ENCODE results near the gene ACSS2.

The ACSS2 gene

GRCh38 chr20:34848597-34848996 is 27.8 kb upstream of the ACSS2 start:
- H3K27me3 Mint-ChIP-seq (ENCODE audit: low read depth, poor library complexity), result peaks cover 1% of the 10 kb centered on the region
- no peaks in the 10 kb centered on the region for H3K9me3 Mint-ChIP-seq
- no peak for TF ChIP-seq CTCF (IDR thresholded peaks at IDR 0.05)

GRCh38 chr20:34849778-34850177 is 26.6 kb upstream of the ACSS2 start:
- H3K27ac Mint-ChIP-seq, result no peak overlapping the region
- peaks cover 23% of the 10 kb centered on the region for H3K36me3 Mint-ChIP-seq (ENCODE audit: low read depth)
- no peaks in the 10 kb centered on the region for H3K9me3 Mint-ChIP-seq
- no peaks in the 10 kb centered on the region for H3K4me1 Mint-ChIP-seq
- TF ChIP-seq CTCF (IDR thresholded peaks at IDR 0.05), result no peak
- DNase-seq, result no peak
- H3K27me3 Mint-ChIP-seq (ENCODE audit: low read depth, poor library complexity), result no peaks in the 10 kb centered on the region
- H3K4me3 Mint-ChIP-seq, result no peak overlapping the region

More at GRCh38 chr20:34848597-34848996, 27.8 kb upstream of the ACSS2 start:
- no peak overlapping the region for H3K4me3 Mint-ChIP-seq
- peaks cover 23% of the 10 kb centered on the region for H3K36me3 Mint-ChIP-seq (ENCODE audit: low read depth)
- DNase-seq, result no peak
- peak overlapping the region; percentile 42 for H3K27ac Mint-ChIP-seq
- no peaks in the 10 kb centered on the region for H3K4me1 Mint-ChIP-seq

- DNase-seq, result no peak
- TF ChIP-seq CTCF (IDR thresholded peaks at IDR 0.05), result no peak
- H3K36me3 Mint-ChIP-seq (ENCODE audit: low read depth), result peaks cover 32% of the 10 kb centered on the region
- H3K27me3 Mint-ChIP-seq (ENCODE audit: low read depth, poor library complexity), result no peaks in the 10 kb centered on the region
- no peaks in the 10 kb centered on the region for H3K4me1 Mint-ChIP-seq
- H3K27ac Mint-ChIP-seq, result no peak overlapping the region
- H3K4me3 Mint-ChIP-seq, result no peak overlapping the region
- H3K9me3 Mint-ChIP-seq, result no peaks in the 10 kb centered on the region
Measured at GRCh38 chr20:34850969-34851368, 25.4 kb upstream of the ACSS2 start.

GRCh38 chr20:34852298-34852697 is 24.1 kb upstream of the ACSS2 start:
- no peaks in the 10 kb centered on the region for H3K4me1 Mint-ChIP-seq
- H3K27me3 Mint-ChIP-seq (ENCODE audit: low read depth, poor library complexity), result peaks cover 2% of the 10 kb centered on the region
- H3K4me3 Mint-ChIP-seq, result no peak overlapping the region
- no peak overlapping the region for H3K27ac Mint-ChIP-seq
- peaks cover 24% of the 10 kb centered on the region for H3K36me3 Mint-ChIP-seq (ENCODE audit: low read depth)
- no peak for DNase-seq
- no peaks in the 10 kb centered on the region for H3K9me3 Mint-ChIP-seq
- TF ChIP-seq CTCF (IDR thresholded peaks at IDR 0.05), result no peak

- H3K27me3 Mint-ChIP-seq (ENCODE audit: low read depth, poor library complexity), result peaks cover 6% of the 10 kb centered on the region
- peaks cover 23% of the 10 kb centered on the region for H3K36me3 Mint-ChIP-seq (ENCODE audit: low read depth)
- peaks cover 13% of the 10 kb centered on the region for H3K4me1 Mint-ChIP-seq
- no peak for TF ChIP-seq CTCF (IDR thresholded peaks at IDR 0.05)
- no peak overlapping the region for H3K4me3 Mint-ChIP-seq
- no peaks in the 10 kb centered on the region for H3K9me3 Mint-ChIP-seq
- H3K27ac Mint-ChIP-seq, result no peak overlapping the region
- no peak for DNase-seq
Measured at GRCh38 chr20:34859367-34859766, 17.0 kb upstream of the ACSS2 start.

GRCh38 chr20:34859826-34860545 is 16.4 kb upstream of the ACSS2 start:
- no peak for DNase-seq
- H3K27ac Mint-ChIP-seq, result no peak overlapping the region
- H3K4me3 Mint-ChIP-seq, result no peak overlapping the region
- peaks cover 13% of the 10 kb centered on the region for H3K4me1 Mint-ChIP-seq
- TF ChIP-seq CTCF (IDR thresholded peaks at IDR 0.05), result no peak
- H3K36me3 Mint-ChIP-seq (ENCODE audit: low read depth), result peaks cover 21% of the 10 kb centered on the region
- H3K9me3 Mint-ChIP-seq, result no peaks in the 10 kb centered on the region
- peaks cover 6% of the 10 kb centered on the region for H3K27me3 Mint-ChIP-seq (ENCODE audit: low read depth, poor library complexity)
